Ovary (tissue), 9 donors: ENCODE results near the gene CNNM4. TPM values are rescaled to one million over a fixed set of nuclear protein-coding genes. Genes with fewer than 3 reads are reported as not detected.

Experiments
- DNase-seq, 5 donors: peaks; one replicate each; pipeline ENCODE4 v3.0.0-alpha.2; 2019 to 2020
- H3K27ac ChIP-seq, 2 donors: fragments of 200-600 bp; one replicate each; pipeline versions ENCODE4 v1.5.1 to v1.8.0; 2019 to 2022
- H3K27me3 ChIP-seq: fragments of 200-600 bp; one replicate; pipeline ENCODE4 v1.8.0; 2022
- H3K36me3 ChIP-seq: fragments of 200-600 bp; sonication (generic); one replicate; pipeline ENCODE4 v1.5.1; 2019
- H3K4me1 ChIP-seq: one replicate; pipeline ENCODE4 v1.8.1; 2013; ENCODE audit warnings: mild to moderate bottlenecking, moderate library complexity; ENCODE audit not compliant: insufficient read depth
- H3K4me3 ChIP-seq: fragments of 200-600 bp; sonication (generic); one replicate; pipeline ENCODE4 v1.5.1; 2017
- H3K9me3 ChIP-seq, 2 donors: fragments of 200-600 bp in 1 of 2; sonication (generic) in 1 of 2; one replicate each; pipeline versions ENCODE4 v1.5.1 to v1.8.1; 2013 to 2019; ENCODE audit warnings: mild to moderate bottlenecking in 1 of 2, moderate library complexity in 1 of 2
- EP300 ChIP-seq: sonication (generic); formaldehyde crosslinking; IDR thresholded peaks from one replicate; pipeline ENCODE4 v1.6.1; 2017; ENCODE audit warnings: antibody characterized with exemption
- POLR2A ChIP-seq: fragments of 450-650 bp; IDR thresholded peaks from one replicate; pipeline ENCODE4 v1.6.1; 2017; ENCODE audit warnings: antibody characterized with exemption, mild to moderate bottlenecking, moderate library complexity
- WGBS, 3 donors: extraction: QIAGEN DNeasy Blood & Tissue Kit in 1 of 3; methylation state at CpG; one replicate each; pipeline versions ENCODE4 v1.1.5 to v1.1.7; 2013 to 2017; 5-methylcytosine and 5-hydroxymethylcytosine counted together
- intact Hi-C, 4 donors: fragments of 100-400 bp; cut with DNase I; formaldehyde crosslinking; loops; one replicate each; pipeline versions ENCODE4 v1.11.0 to v1.15.1; 2022 to 2023
- polyA plus RNA-seq, 2 donors: library from polyadenylated mRNA; stranded (reverse); fragments of 200-250 nt in 1 of 2; fragments of 350-450 nt in 1 of 2; fragmentation: Illumina TruSeq in 1 of 2; extraction: RNeasy Lipid Tissue Mini Kit (QIAGEN cat#74804) in 1 of 2; gene quantifications; one replicate each; pipeline ENCODE4 v1.2.3, GENCODE V29; 2013 to 2014
- total RNA-seq, 7 donors: library from RNA; depleted of rRNA in 2 of 7; stranded (reverse); fragments of >200 nt in 2 of 7; fragmentation: NEBNext Ultra II Directional in 3 of 7; extraction: Animal tissue kit (Norgen Biotek cat#: 25700) in 3 of 7; gene quantifications; one replicate each; pipeline versions ENCODE4 v1.1.0 to v1.2.4, GENCODE V29; 2016 to 2023
- TF ChIP-seq, protein P1 (sequence below), 3 donors: fragments of 450-650 bp in 2 of 3; fragments of 200-600 bp in 1 of 3; IDR thresholded peaks; one replicate each; pipeline versions ENCODE4 v1.5.1 to v1.8.0; 2016 to 2022; ENCODE audit warnings: antibody characterized with exemption in 3 of 3, mild to moderate bottlenecking in 1 of 3
- donor health status: DM: no; HTN: no; CAD: no; lungs with moderate emphysema.
- donor health status: DM: no; HTN: no; CAD: no.
- donor health status: Bipolar disorder and iron deficiency.
- donor health status: DM: yes; HTN: yes; CAD: no.
- donor health status: DM: no; HTN: no; CAD: no.
- donor health status: DM: yes; HTN: yes; CAD: no.

CNNM4 gene
- total and polyA plus RNA-seq, 9 donors, result 2.7 to 8.3 (median 7.0) TPM

DNA sequence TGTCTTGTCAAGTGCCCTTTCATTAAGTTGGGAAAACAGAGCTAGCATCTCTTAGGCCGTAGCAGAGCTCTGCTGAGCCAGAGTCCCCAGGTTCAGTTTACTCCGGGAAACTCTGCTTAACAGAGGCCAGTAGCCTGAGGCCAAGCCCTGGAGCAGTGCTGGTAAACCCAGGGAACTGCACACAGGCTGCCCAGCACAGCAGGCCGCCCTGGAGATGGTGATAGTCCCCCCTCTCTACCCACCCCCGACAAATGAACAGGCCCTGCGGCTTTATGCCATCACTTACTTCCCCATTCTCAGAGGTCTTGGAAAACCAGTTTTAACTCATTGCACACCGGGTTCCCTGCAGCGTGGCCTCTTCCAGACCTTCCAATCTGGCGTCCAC is 3.5 kb downstream of the CNNM4 start:
- intact Hi-C loops, result loop anchor here in 1 of 4 donors (10.0 kb wide), 1 partner anchor 219 kb away; no protein-coding TSS in a partner anchor
- no peaks in the 10 kb centered on the region for H3K27me3 ChIP-seq
- H3K9me3 ChIP-seq, result no peaks in the 10 kb centered on the region
- H3K36me3 ChIP-seq, result no peaks in the 10 kb centered on the region
- H3K4me3 ChIP-seq, result peak overlapping the region; percentile 70
- H3K4me1 ChIP-seq, result peaks cover 17% of the 10 kb centered on the region
- H3K27ac ChIP-seq, result no peak overlapping the region
- DNase-seq, result no peak
- TF ChIP-seq EP300 (no peak), POLR2A (no peak)
- TF ChIP-seq, protein P1, sequence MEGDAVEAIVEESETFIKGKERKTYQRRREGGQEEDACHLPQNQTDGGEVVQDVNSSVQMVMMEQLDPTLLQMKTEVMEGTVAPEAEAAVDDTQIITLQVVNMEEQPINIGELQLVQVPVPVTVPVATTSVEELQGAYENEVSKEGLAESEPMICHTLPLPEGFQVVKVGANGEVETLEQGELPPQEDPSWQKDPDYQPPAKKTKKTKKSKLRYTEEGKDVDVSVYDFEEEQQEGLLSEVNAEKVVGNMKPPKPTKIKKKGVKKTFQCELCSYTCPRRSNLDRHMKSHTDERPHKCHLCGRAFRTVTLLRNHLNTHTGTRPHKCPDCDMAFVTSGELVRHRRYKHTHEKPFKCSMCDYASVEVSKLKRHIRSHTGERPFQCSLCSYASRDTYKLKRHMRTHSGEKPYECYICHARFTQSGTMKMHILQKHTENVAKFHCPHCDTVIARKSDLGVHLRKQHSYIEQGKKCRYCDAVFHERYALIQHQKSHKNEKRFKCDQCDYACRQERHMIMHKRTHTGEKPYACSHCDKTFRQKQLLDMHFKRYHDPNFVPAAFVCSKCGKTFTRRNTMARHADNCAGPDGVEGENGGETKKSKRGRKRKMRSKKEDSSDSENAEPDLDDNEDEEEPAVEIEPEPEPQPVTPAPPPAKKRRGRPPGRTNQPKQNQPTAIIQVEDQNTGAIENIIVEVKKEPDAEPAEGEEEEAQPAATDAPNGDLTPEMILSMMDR (IDR thresholded peaks at IDR 0.05), result no peak
- WGBS, 3 donors, result 52% methylated on average over 8 of the region's 8 CpGs

DNA sequence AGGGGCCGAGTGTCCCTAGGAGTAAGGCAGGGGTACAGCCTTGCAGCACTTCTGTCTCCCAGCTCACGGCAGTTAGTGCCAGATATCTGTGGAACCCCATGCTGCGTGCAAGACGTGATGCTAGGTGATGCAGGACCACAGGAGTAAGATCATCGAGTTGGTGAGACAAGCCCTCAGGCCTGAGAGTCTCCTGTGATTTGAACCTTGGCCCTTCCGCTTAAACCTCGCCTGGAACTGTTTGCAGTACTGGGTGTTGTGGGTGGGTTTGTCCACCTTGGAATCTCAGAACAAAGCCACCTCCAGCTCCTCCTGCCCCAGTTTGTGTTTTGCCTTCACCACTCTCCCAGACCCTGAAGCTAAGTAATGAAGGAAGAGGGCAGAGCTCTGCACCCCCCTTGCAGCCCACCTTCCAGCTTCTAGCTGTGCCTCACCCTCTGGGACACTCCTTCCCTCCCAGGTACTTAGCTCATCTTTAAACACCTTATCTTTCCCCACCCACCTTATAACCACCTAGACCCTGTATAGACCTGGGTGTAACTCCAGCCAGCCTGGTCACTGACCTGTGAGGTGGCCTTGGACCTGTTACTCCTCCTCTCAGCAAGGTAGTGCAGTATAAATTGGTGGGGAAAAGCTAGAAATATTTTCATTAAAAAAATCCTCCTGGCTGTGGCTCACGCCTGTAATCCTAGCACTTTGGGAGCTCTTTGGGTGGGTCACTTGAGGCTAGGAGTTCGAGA is 6.6 kb downstream of the CNNM4 start:
- DNase-seq, result no peak
- H3K27me3 ChIP-seq, result no peaks in the 10 kb centered on the region
- H3K27ac ChIP-seq, result no peak overlapping the region
- H3K4me3 ChIP-seq, result no peak overlapping the region
- H3K9me3 ChIP-seq, result no peaks in the 10 kb centered on the region
- H3K36me3 ChIP-seq, result no peaks in the 10 kb centered on the region
- H3K4me1 ChIP-seq, result peaks cover 7% of the 10 kb centered on the region
- WGBS, 3 donors, result 91 to 93% (median 93%) methylated on average over 9 of the region's 9 CpGs
- intact Hi-C loops, result loop anchor here in 1 of 4 donors (10.0 kb wide), 1 partner anchor 223 kb away; no protein-coding TSS in a partner anchor
- TF ChIP-seq POLR2A (no peak), EP300 (no peak)

DNA sequence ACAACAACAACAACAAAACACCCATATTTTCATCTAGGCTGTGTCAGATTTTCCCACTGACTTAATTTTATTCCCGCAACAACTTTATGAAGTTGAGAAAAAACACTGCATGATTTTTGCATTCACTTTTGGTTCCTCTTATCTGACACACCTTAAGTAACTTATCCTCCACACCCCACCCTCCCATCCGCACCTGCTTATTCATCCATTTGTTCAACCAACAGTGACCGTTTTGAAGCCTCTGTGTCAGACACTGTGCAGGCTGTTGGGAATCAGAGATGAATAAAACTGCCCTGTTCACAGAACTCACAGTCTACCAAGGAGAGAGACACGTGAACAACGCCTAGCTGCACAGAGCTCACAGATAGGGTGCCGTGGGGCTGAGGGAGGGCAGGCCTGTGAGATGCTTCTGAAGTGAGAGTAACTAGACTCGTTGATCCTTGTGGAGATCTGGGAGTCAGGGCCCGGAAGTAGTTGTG is 7.4 kb downstream of the CNNM4 start:
- Histone ChIP-seq H3K27me3 (no peaks in the 10 kb centered on the region), H3K36me3 (no peaks in the 10 kb centered on the region), H3K9me3 (no peaks in the 10 kb centered on the region), H3K4me1 (peaks cover 5% of the 10 kb centered on the region), H3K27ac (no peak overlapping the region), H3K4me3 (no peak overlapping the region)
- 85 to 93% (median 91%) methylated on average over 8 of the region's 8 CpGs for whole genome bisulfite sequencing, 3 donors
- intact Hi-C loops, result loop anchor here in 1 of 4 donors (10.0 kb wide), 1 partner anchor 223 kb away; no protein-coding TSS in a partner anchor
- TF ChIP-seq POLR2A (no peak), EP300 (no peak)
- TF ChIP-seq, protein P1 (IDR thresholded peaks at IDR 0.05), result no peak
- DNase-seq, result no peak

DNA sequence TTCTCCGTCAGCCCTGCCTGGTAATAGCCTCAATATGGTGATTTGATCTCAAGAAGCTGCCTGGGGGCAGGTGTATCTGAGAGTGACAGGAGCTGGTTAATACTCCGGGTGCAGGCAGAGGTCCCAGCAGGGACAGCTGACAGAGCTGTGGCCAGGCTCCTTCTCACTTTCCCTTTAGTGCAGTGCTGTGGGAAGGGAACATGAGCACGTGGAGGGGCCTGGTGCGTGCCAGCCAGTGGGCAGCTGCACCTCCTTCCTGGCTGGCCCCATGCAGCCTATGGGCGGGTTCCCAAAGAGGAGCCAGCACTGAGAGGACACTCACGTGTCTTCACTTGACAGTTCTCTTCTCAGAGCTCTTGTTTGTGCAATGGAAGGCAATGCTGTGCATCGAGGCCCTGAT is 9.1 kb downstream of the CNNM4 start:
- no peak for DNase-seq
- Histone ChIP-seq H3K27ac (no peak overlapping the region), H3K9me3 (no peaks in the 10 kb centered on the region), H3K4me3 (no peak overlapping the region), H3K4me1 (peaks cover 1% of the 10 kb centered on the region), H3K36me3 (no peaks in the 10 kb centered on the region), H3K27me3 (no peaks in the 10 kb centered on the region)
- intact Hi-C loops, result loop anchor here in 1 of 4 donors (10.0 kb wide), 1 partner anchor 225 kb away; no protein-coding TSS in a partner anchor
- WGBS, 3 donors, result 70 to 80% (median 72%) methylated on average over 7 of the region's 7 CpGs
- no peak for TF ChIP-seq POLR2A
- TF ChIP-seq EP300, result no peak
- TF ChIP-seq, protein P1 (IDR thresholded peaks at IDR 0.05), result no peak
